Measurements from ENCODE around the gene VTI1A. TPM values are rescaled to one million over a fixed set of nuclear protein-coding genes. Genes with fewer than 3 reads are reported as not detected.

VTI1A gene
- total and polyA plus RNA-seq, 2 of the 4 experiments (the other 2 are of a cell fraction): 9.7 to 24.9 TPM

- in situ Hi-C loops (cut with MboI; ENCODE audit: low sequenced_read_pairs): no loop called here
Observed at GRCh38 chr10:112698818-112699164, 251.8 kb downstream of the VTI1A start.

More at GRCh38 chr10:112698818-112699164, 251.8 kb downstream of the VTI1A start:
- Histone ChIP-seq H4K5ac (ENCODE audit: low read depth, low read length) (no peak overlapping the region), H3K4ac (ENCODE audit: low read depth, low read length) (no peak overlapping the region), H4K8ac (ENCODE audit: low read depth in 2 of 2, low read length in 2 of 2) (no peak overlapping the region), H3K23ac (ENCODE audit: low read depth, low read length) (no peak overlapping the region), H2BK120ac (ENCODE audit: low read depth, low read length) (no peak overlapping the region), H3K18ac (ENCODE audit: low read depth, low read length) (no peak overlapping the region), H2BK15ac (ENCODE audit: low read depth, low read length) (no peak overlapping the region), H2AK5ac (ENCODE audit: low read depth, low read length) (no peak overlapping the region), H3K79me1 (ENCODE audit: low read depth in 1 of 2, low read length in 2 of 2) (no peaks in the 10 kb centered on the region), H3K36me3 (ENCODE audit: control insufficient read depth, insufficient read depth, low read length) (no peaks in the 10 kb centered on the region), H3K27me3 (ENCODE audit: control insufficient read depth, insufficient read depth, low read length) (no peaks in the 10 kb centered on the region), H2AK9ac (replicated peaks; ENCODE audit: low read depth, low read length, poor library complexity) (no peak overlapping the region), H3K4me1 (ENCODE audit: control insufficient read depth, insufficient read depth, low read length) (no peaks in the 10 kb centered on the region), H3K9me3 (ENCODE audit: control insufficient read depth, insufficient read depth, low read length) (no peaks in the 10 kb centered on the region), H4K20me1 (ENCODE audit: insufficient read depth, low read length) (no peaks in the 10 kb centered on the region), H3K9me1 (ENCODE audit: insufficient read depth, low read length) (no peaks in the 10 kb centered on the region), H2BK20ac (ENCODE audit: low read depth, low read length) (no peak overlapping the region), H3K4me2 (ENCODE audit: low read depth, low read length) (no peak overlapping the region), H4K91ac (ENCODE audit: insufficient read depth, low read depth, low read length) (no peak overlapping the region), H3K14ac (replicated peaks; ENCODE audit: low read depth, low read length) (no peak overlapping the region), H2BK5ac (ENCODE audit: low read depth, low read length, poor library complexity, severe bottlenecking) (no peak overlapping the region), H3K4me3 (ENCODE audit: insufficient read depth, low read depth, low read length) (no peak overlapping the region), H3K27ac (ENCODE audit: insufficient read depth, low read length) (no peak overlapping the region), H2AFZ (replicated peaks; ENCODE audit: low read length, poor library complexity) (no peak overlapping the region), H3K56ac (ENCODE audit: extremely low read depth, insufficient read depth, low read length) (no peak overlapping the region), H3K9ac (ENCODE audit: low read depth, low read length) (no peak overlapping the region)
- intact Hi-C loops (cut with micrococcal nuclease): no loop called here
- DNase-seq (no peak), ATAC-seq (ENCODE audit: low read depth) (no peak)
- dilution Hi-C loops (cut with HindIII; ENCODE audit: low sequenced_read_pairs, unreplicated experiment): no loop called here
- POLR2A ChIA-PET (ENCODE audit: unreplicated experiment): no interaction called here
- TF ChIP-seq FOS (IDR thresholded peaks at IDR 0.05; ENCODE audit: low read depth, low read length) (no peak), MAZ (IDR thresholded peaks at IDR 0.05; ENCODE audit: borderline replicate concordance, low read depth, low read length) (no peak), CEBPB (IDR thresholded peaks at IDR 0.05; ENCODE audit: low read depth, low read length) (no peak), RCOR1 (IDR thresholded peaks at IDR 0.05; ENCODE audit: insufficient replicate concordance, low read length) (no peak), NFE2L2 (IDR thresholded peaks at IDR 0.05; ENCODE audit: low read depth, low read length) (no peak), MXI1 (IDR thresholded peaks at IDR 0.05; ENCODE audit: borderline replicate concordance, low read depth, low read length) (no peak), CTCF (conservative IDR thresholded peaks at IDR 0.05; ENCODE audit: low read depth, low read length) (no peak), BHLHE40 (IDR thresholded peaks at IDR 0.05; ENCODE audit: low read depth, low read length) (no peak), SMC3 (IDR thresholded peaks at IDR 0.05; ENCODE audit: low read depth, low read length) (no peak), USF2 (IDR thresholded peaks at IDR 0.05; ENCODE audit: low read depth, low read length) (no peak)
- TF ChIP-seq, protein P1, sequence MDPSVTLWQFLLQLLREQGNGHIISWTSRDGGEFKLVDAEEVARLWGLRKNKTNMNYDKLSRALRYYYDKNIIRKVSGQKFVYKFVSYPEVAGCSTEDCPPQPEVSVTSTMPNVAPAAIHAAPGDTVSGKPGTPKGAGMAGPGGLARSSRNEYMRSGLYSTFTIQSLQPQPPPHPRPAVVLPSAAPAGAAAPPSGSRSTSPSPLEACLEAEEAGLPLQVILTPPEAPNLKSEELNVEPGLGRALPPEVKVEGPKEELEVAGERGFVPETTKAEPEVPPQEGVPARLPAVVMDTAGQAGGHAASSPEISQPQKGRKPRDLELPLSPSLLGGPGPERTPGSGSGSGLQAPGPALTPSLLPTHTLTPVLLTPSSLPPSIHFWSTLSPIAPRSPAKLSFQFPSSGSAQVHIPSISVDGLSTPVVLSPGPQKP (IDR thresholded peaks at IDR 0.05; ENCODE audit: borderline replicate concordance, low read depth, low read length): no peak
- no CpG with 5 or more reads among the region's 5 CpGs for WGBS, 2 experiments (ENCODE audit: extremely low coverage in 2 of 2, insufficient read length in 1 of 2)
- CTCF ChIA-PET: no interaction called here
- no TSS peak for BruUV-seq (replicated peaks)

Measured in IMR-90 (cell line).